SW480 (cell line): Measurements from ENCODE around the gene TRAPPC11.

ENCODE experiments used
- DNase-seq: peaks from one replicate; pipeline ENCODE4 v3.0.0-alpha.2; 2016; ENCODE audit warnings: low spot score

TRAPPC11 gene

GRCh38 chr4:183758061-183758757, 99.1 kb downstream of the TRAPPC11 start:
- no peak for DNase-seq

- no peak for DNase-seq
These were observed 99.8 kb downstream of the TRAPPC11 start for GRCh38 chr4:183758758-183759447.

GRCh38 chr4:183760326-183760725, 101.2 kb downstream of the TRAPPC11 start:
- DNase-seq, result no peak
